Right lobe of liver (tissue), 6 donors: ENCODE data around the gene DDX31. TPM values are rescaled to one million over a fixed set of nuclear protein-coding genes. Genes with fewer than 3 reads are reported as not detected.

Source experiments
- ATAC-seq, 4 donors: fragments of 200-7000 bp; cut with Tn5 transposase; one replicate each; pipeline ENCODE4 v1.9.1; 2020; ENCODE audit warnings: mild to moderate bottlenecking in 4 of 4, moderate library complexity in 4 of 4
- DNase-seq, 3 donors: peaks; one replicate each; pipeline ENCODE4 v3.0.0-alpha.2; 2020
- H3K27ac ChIP-seq, 3 donors: fragments of 200-600 bp; one replicate each; pipeline ENCODE4 v1.8.0; 2022
- H3K27me3 ChIP-seq, 2 donors: fragments of 200-600 bp; one replicate each; pipeline ENCODE4 v1.8.0; 2022
- H3K36me3 ChIP-seq, 4 donors: fragments of 200-600 bp; sonication (generic) in 1 of 4; one replicate each; pipeline versions ENCODE4 v1.5.1 to v1.8.0; 2017 to 2022; ENCODE audit warnings: control low read depth in 1 of 4
- H3K4me1 ChIP-seq, 4 donors: fragments of 200-600 bp; sonication (generic) in 1 of 4; one replicate each; pipeline versions ENCODE4 v1.5.1 to v1.8.0; 2017 to 2022; ENCODE audit warnings: control low read depth in 1 of 4
- H3K4me3 ChIP-seq, 3 donors: fragments of 200-600 bp; one replicate each; pipeline ENCODE4 v1.8.0; 2022
- H3K9me3 ChIP-seq, 4 donors: fragments of 200-600 bp; sonication (generic) in 1 of 4; one replicate each; pipeline versions ENCODE4 v1.5.1 to v1.8.0; 2017 to 2022; ENCODE audit warnings: control low read depth in 1 of 4
- CTCF ChIP-seq, 4 donors: fragments of 200-600 bp in 3 of 4; fragments of 450-650 bp in 1 of 4; IDR thresholded peaks; one replicate each; pipeline versions ENCODE4 v1.5.1 to v1.8.0; 2016 to 2022; ENCODE audit warnings: antibody characterized with exemption in 4 of 4, mild to moderate bottlenecking in 2 of 4
- POLR2A ChIP-seq: fragments of 450-650 bp; IDR thresholded peaks from one replicate; pipeline ENCODE4 v1.6.1; 2017; ENCODE audit warnings: antibody characterized with exemption, mild to moderate bottlenecking
- WGBS: methylation state at CpG from one replicate; pipeline ENCODE4 v1.1.6; 2018; ENCODE audit warnings: low coverage, low lambda C conversion rate; ENCODE audit not compliant: insufficient coverage; ENCODE audit errors: missing lambda C conversion rate; 5-methylcytosine and 5-hydroxymethylcytosine counted together
- intact Hi-C, 2 donors: fragments of 100-400 bp; cut with DNase I; formaldehyde crosslinking; loops; one replicate each; pipeline versions ENCODE4 v1.11.2 to v1.14.1; 2022
- total RNA-seq, 6 experiments: library from RNA; depleted of rRNA in 2 of 6; stranded (reverse); fragments of >200 nt in 2 of 6; fragmentation: NEBNext Ultra II Directional in 3 of 6; extraction: Animal tissue kit (Norgen Biotek cat#: 25700) in 3 of 6; gene quantifications; one replicate each; pipeline versions ENCODE4 v1.1.0 to v1.2.4, GENCODE V29; 2016 to 2023
- donor health status: DM: no; HTN: yes; CAD: no.
- donor health status: DM: no; HTN: no; CAD: no.
- donor health status: DM: no; HTN: no; CAD: no.
- donor health status: DM: no; HTN: yes; CAD: no.
- donor health status: DM: no; HTN: yes; CAD: no.

DDX31 gene
- total RNA-seq, 6 experiments from 2014 or later: 7.1 to 8.7 (median 8.0) TPM

GRCh38 chr9:132632413-132633129 is 37.2 kb downstream of the DDX31 start:
- Histone ChIP-seq H3K27ac (no peak overlapping the region), H3K36me3 (peaks cover 0 to 27% (median 11%) of the 10 kb centered on the region in 4 donors), H3K27me3 (no peaks in the 10 kb centered on the region), H3K4me1 (no peaks in the 10 kb centered on the region), H3K9me3 (no peaks in the 10 kb centered on the region), H3K4me3 (no peak overlapping the region)
- 89% methylated on average over 4 of the region's 7 CpGs for WGBS
- no peak for TF ChIP-seq POLR2A
- no peak for TF ChIP-seq CTCF (IDR thresholded peaks at IDR 0.05)
- no peak for DNase-seq
- no peak for ATAC-seq
- intact Hi-C loops: no loop called here

GRCh38 chr9:132631685-132632084 is 38.1 kb downstream of the DDX31 start:
- H3K4me1 ChIP-seq: no peaks in the 10 kb centered on the region

GRCh38 chr9:132631280-132631679 is 38.5 kb downstream of the DDX31 start:
- Histone ChIP-seq H3K4me1 (no peaks in the 10 kb centered on the region), H3K27me3 (no peaks in the 10 kb centered on the region), H3K36me3 (peaks cover 0 to 22% (median 11%) of the 10 kb centered on the region in 4 donors), H3K9me3 (no peaks in the 10 kb centered on the region), H3K4me3 (no peak overlapping the region), H3K27ac (no peak overlapping the region)
- intact Hi-C loops: no loop called here
- DNase-seq (no peak), ATAC-seq (no peak)
- TF ChIP-seq CTCF (IDR thresholded peaks at IDR 0.05): no peak
- 100% methylated on average over 2 of the region's 5 CpGs for WGBS

More at GRCh38 chr9:132631685-132632084, 38.1 kb downstream of the DDX31 start:
- H3K9me3 ChIP-seq: no peaks in the 10 kb centered on the region
- TF ChIP-seq CTCF (IDR thresholded peaks at IDR 0.05) (no peak), POLR2A (no peak)
- WGBS: 98% methylated on average over 6 of the region's 7 CpGs
- no peak overlapping the region for H3K4me3 ChIP-seq
- no peak for DNase-seq
- no peak overlapping the region for H3K27ac ChIP-seq
- peaks cover 0 to 22% (median 11%) of the 10 kb centered on the region in 4 donors for H3K36me3 ChIP-seq
- intact Hi-C loops: no loop called here
- H3K27me3 ChIP-seq: no peaks in the 10 kb centered on the region
- ATAC-seq: no peak

GRCh38 chr9:132630811-132631210 is 39.0 kb downstream of the DDX31 start:
- WGBS: 80% methylated on average over 1 of the region's 3 CpGs
- H3K36me3 ChIP-seq: peaks cover 0 to 22% (median 11%) of the 10 kb centered on the region in 4 donors
- no peak overlapping the region for H3K27ac ChIP-seq
- H3K27me3 ChIP-seq: no peaks in the 10 kb centered on the region
- H3K4me1 ChIP-seq: no peaks in the 10 kb centered on the region
- intact Hi-C loops: no loop called here
- H3K9me3 ChIP-seq: no peaks in the 10 kb centered on the region
- DNase-seq: no peak
- peak in 1 of 4 donors; percentile 36 for ATAC-seq
- TF ChIP-seq CTCF (IDR thresholded peaks at IDR 0.05) (no peak), POLR2A (no peak)
- no peak overlapping the region for H3K4me3 ChIP-seq
